PC-9 (cell line): ENCODE measurements around the gene VPS39.

Source experiments
- CTCF ChIP-seq: fragments of 200-600 bp; sonication (generic); conservative IDR thresholded peaks from 2 replicates; pipeline ENCODE4 v1.6.1; 2017; ENCODE audit warnings: mixed run types, antibody characterized with exemption, mild to moderate bottlenecking, moderate library complexity
- EZH2 ChIP-seq: fragments of 200-600 bp; sonication (generic); IDR thresholded peaks from 2 replicates; pipeline ENCODE4 v1.8.0; 2017; ENCODE audit warnings: antibody characterized with exemption, low read depth

DNA sequence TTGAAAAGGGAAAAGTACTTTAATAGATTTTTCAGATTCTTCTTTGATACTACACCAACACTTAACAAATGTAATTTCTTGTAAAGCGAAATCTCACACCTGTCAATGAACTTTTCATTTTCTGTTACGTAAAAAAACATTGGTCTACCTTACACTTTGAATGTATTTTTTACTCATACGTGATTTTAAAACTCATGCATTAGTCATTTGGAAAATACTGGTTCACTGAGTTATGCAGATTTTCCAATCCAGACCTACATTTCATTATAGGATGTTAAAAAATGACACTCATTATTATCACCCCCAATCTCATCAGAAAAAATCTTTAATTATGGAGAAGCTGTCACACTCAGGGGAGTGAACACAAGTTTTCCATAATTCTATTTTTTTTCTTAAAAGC is 14.7 kb downstream of the VPS39 start:
- TF ChIP-seq CTCF, result no peak
- no peak for TF ChIP-seq EZH2
